HEK293 (cell line): ENCODE results near the gene ATP10A.

Experiments
- CTCF ChIA-PET: fragments of 350-600 bp; formaldehyde crosslinking; extraction: SDS; loops from one replicate; lab custom pipeline; 2021; ENCODE audit warnings: antibody characterized with exemption; lab: Yijun Ruan, JAX
- POLR2A ChIA-PET: fragments of 300-600 bp; formaldehyde crosslinking; extraction: SDS; loops from one replicate; lab custom pipeline; 2020; ENCODE audit warnings: antibody characterized with exemption, inconsistent platforms; lab: Yijun Ruan, JAX
- H3K27ac ChIP-seq: fragments of 200-500 bp; sonication (Bioruptor generic); 2 replicates; pipeline ENCODE4 v1.5.1; 2014; ENCODE audit warnings: low read depth, low read length, control low read depth, inconsistent platforms; ENCODE audit errors: extremely low read depth
- H3K36me3 ChIP-seq, 2 experiments: fragments of 200-500 bp in 1 of 2; sonication (Bioruptor generic) in 1 of 2; 1 replicate in 1 of 2; 2 replicates in 1 of 2; pipeline ENCODE4 v1.5.1; 2014 to 2017; ENCODE audit warnings: inconsistent platforms in 2 of 2, low read length in 2 of 2; ENCODE audit not compliant: control insufficient read depth in 2 of 2, insufficient read depth in 1 of 2
- H3K4me1 ChIP-seq: fragments of 200-500 bp; sonication (Bioruptor generic); 2 replicates; pipeline ENCODE4 v1.5.1; 2014; ENCODE audit warnings: mild to moderate bottlenecking, low read length, inconsistent platforms; ENCODE audit not compliant: control insufficient read depth, insufficient read depth
- H3K4me3 ChIP-seq: 2 replicates; pipeline ENCODE4 v1.5.1; 2011; ENCODE audit warnings: low read depth, mild to moderate bottlenecking, control low read depth, low read length, moderate library complexity
- H3K9me3 ChIP-seq: fragments of 200-500 bp; sonication (Bioruptor generic); 2 replicates; pipeline ENCODE4 v1.5.1; 2014; ENCODE audit warnings: low read depth, low read length, inconsistent platforms; ENCODE audit not compliant: control insufficient read depth, insufficient read depth
- ATF2 ChIP-seq: fragments of 450-650 bp; formaldehyde crosslinking; IDR thresholded peaks from 2 replicates; pipeline ENCODE4 v1.5.1; 2016; ENCODE audit warnings: missing biosample characterization, missing genetic modification characterization, low read depth
- HOXA7 ChIP-seq: sonication (generic); formaldehyde crosslinking; IDR thresholded peaks from 2 replicates; pipeline ENCODE4 v1.8.1; 2022; ENCODE audit warnings: missing genetic modification reagents, borderline replicate concordance
- KLF16 ChIP-seq: fragments of 450-650 bp; formaldehyde crosslinking; IDR thresholded peaks from 2 replicates; pipeline ENCODE4 v1.5.1; 2017; ENCODE audit warnings: missing biosample characterization, missing genetic modification characterization
- KLF9 ChIP-seq: fragments of 450-650 bp; formaldehyde crosslinking; IDR thresholded peaks from 2 replicates; pipeline ENCODE4 v1.5.1; 2016; ENCODE audit warnings: missing biosample characterization, missing genetic modification characterization, low read depth
- REPIN1 ChIP-seq: fragments of 450-650 bp; formaldehyde crosslinking; IDR thresholded peaks from 2 replicates; pipeline ENCODE4 v1.5.1; 2017; ENCODE audit warnings: missing biosample characterization, missing genetic modification characterization, low read depth
- REST ChIP-seq: fragments of 450-650 bp; formaldehyde crosslinking; IDR thresholded peaks from 2 replicates; pipeline ENCODE4 v1.5.1; 2016; ENCODE audit warnings: missing biosample characterization, missing genetic modification characterization
- ZNF133 ChIP-seq: fragments of 450-650 bp; formaldehyde crosslinking; IDR thresholded peaks from 2 replicates; pipeline ENCODE4 v1.5.1; 2016; ENCODE audit warnings: missing biosample characterization, missing genetic modification characterization
- ZNF148 ChIP-seq: fragments of 450-650 bp; formaldehyde crosslinking; IDR thresholded peaks from 2 replicates; pipeline ENCODE4 v1.5.0; 2017; ENCODE audit warnings: missing biosample characterization, missing genetic modification characterization, borderline replicate concordance
- ZNF155 ChIP-seq: fragments of 450-650 bp; formaldehyde crosslinking; IDR thresholded peaks from 2 replicates; pipeline ENCODE4 v1.5.1; 2016; ENCODE audit warnings: missing biosample characterization, missing genetic modification characterization
- ZNF292 ChIP-seq: fragments of 450-650 bp; formaldehyde crosslinking; IDR thresholded peaks from 2 replicates; pipeline ENCODE4 v1.5.1; 2016; ENCODE audit warnings: low read depth, missing biosample characterization, missing genetic modification characterization, borderline replicate concordance
- ZNF362 ChIP-seq: fragments of 450-650 bp; formaldehyde crosslinking; IDR thresholded peaks from 2 replicates; pipeline ENCODE4 v1.5.1; 2016; ENCODE audit warnings: missing biosample characterization, missing genetic modification characterization
- ZNF473 ChIP-seq: fragments of 450-650 bp; formaldehyde crosslinking; IDR thresholded peaks from 2 replicates; pipeline ENCODE4 v1.5.1; 2017; ENCODE audit warnings: missing biosample characterization, missing genetic modification characterization
- ZNF580 ChIP-seq: fragments of 450-650 bp; formaldehyde crosslinking; IDR thresholded peaks from 2 replicates; pipeline ENCODE4 v1.5.1; 2016; ENCODE audit warnings: missing biosample characterization, missing genetic modification characterization
- ZNF596 ChIP-seq: fragments of 450-650 bp; IDR thresholded peaks from 2 replicates; pipeline ENCODE4 v1.5.0; 2018; ENCODE audit warnings: missing biosample characterization, mild to moderate bottlenecking, missing genetic modification characterization, moderate library complexity
- ZNF768 ChIP-seq: fragments of 450-650 bp; formaldehyde crosslinking; IDR thresholded peaks from 2 replicates; pipeline ENCODE4 v1.5.1; 2018; ENCODE audit warnings: missing biosample characterization, mild to moderate bottlenecking, missing genetic modification characterization
- ZSCAN30 ChIP-seq: fragments of 450-650 bp; IDR thresholded peaks from 2 replicates; pipeline ENCODE4 v1.5.1; 2018; ENCODE audit warnings: missing biosample characterization, mild to moderate bottlenecking, missing genetic modification characterization, moderate library complexity

The ATP10A gene

GRCh38 chr15:25892126-25892525, 29.0 kb upstream of the ATP10A start:
- H3K4me3 ChIP-seq = no peak overlapping the region
- no peaks in the 10 kb centered on the region for H3K9me3 ChIP-seq
- POLR2A ChIA-PET = no interaction called here
- no peaks in the 10 kb centered on the region for H3K4me1 ChIP-seq
- H3K27ac ChIP-seq = no peak overlapping the region
- no peak for TF ChIP-seq KLF9 (tag by site-specific recombination)
- TF ChIP-seq ZNF148 (tag by site-specific recombination) = no peak
- TF ChIP-seq ZNF596 (tag by site-specific recombination) = no peak
- no peak for TF ChIP-seq ZNF155
- no peak for TF ChIP-seq ZSCAN30 (tag by site-specific recombination)
- no peak for TF ChIP-seq HOXA7
- TF ChIP-seq ZNF133 (tag by site-specific recombination) = no peak
- no peak for TF ChIP-seq REPIN1 (tag by site-specific recombination)
- TF ChIP-seq KLF16 (tag by site-specific recombination) = no peak
- TF ChIP-seq ZNF362 (tag by site-specific recombination) = no peak
- TF ChIP-seq ZNF473 (tag by site-specific recombination) = no peak
- TF ChIP-seq, all 188 proteins: peak for 0
- no peaks in the 10 kb centered on the region for H3K36me3 ChIP-seq
- CTCF ChIA-PET = interaction anchor here (0.6 kb wide), 1 partner anchor 879 kb away, joined by 3 read pairs; no protein-coding TSS in a partner anchor

- ChIA-PET CTCF (no interaction called here), POLR2A (no interaction called here)
- no peak overlapping the region for H3K27ac ChIP-seq
- TF ChIP-seq ZNF580 (tag by site-specific recombination) (no peak), REST (tag by site-specific recombination) (no peak), ZNF768 (no peak), ATF2 (no peak), ZNF292 (tag by site-specific recombination) (no peak)
- no peak overlapping the region for H3K4me3 ChIP-seq
- H3K9me3 ChIP-seq = no peaks in the 10 kb centered on the region
- no peaks in the 10 kb centered on the region for H3K4me1 ChIP-seq
- H3K36me3 ChIP-seq = no peaks in the 10 kb centered on the region
These were observed 28.0 kb upstream of the ATP10A start for GRCh38 chr15:25891081-25891480.
